Liver (tissue), 3 donors: ENCODE data around the gene PRKCD.

Experiments used
- EGR1 ChIP-seq, 2 donors: IDR thresholded peaks; 2 replicates each; pipeline ENCODE4 v1.6.1; 2016 to 2018; ENCODE audit warnings: antibody characterized with exemption in 2 of 2, low read depth in 2 of 2
- YY1 ChIP-seq: IDR thresholded peaks from 2 replicates; pipeline ENCODE4 v1.6.1; 2016; ENCODE audit warnings: antibody characterized with exemption, mild to moderate bottlenecking
- TF ChIP-seq, protein P1 (sequence below): fragments of 150-350 bp; IDR thresholded peaks from 2 replicates; pipeline ENCODE4 v1.5.1; 2017; ENCODE audit warnings: improper control_type of control experiment, low read depth, low read length; ENCODE audit not compliant: missing input control
- TF ChIP-seq, protein P2 (sequence below): IDR thresholded peaks from 2 replicates; pipeline ENCODE4 v1.6.1; 2016; ENCODE audit warnings: antibody characterized with exemption, mild to moderate bottlenecking
- donor health status: healthy.
- donor health status: healthy.

DNA sequence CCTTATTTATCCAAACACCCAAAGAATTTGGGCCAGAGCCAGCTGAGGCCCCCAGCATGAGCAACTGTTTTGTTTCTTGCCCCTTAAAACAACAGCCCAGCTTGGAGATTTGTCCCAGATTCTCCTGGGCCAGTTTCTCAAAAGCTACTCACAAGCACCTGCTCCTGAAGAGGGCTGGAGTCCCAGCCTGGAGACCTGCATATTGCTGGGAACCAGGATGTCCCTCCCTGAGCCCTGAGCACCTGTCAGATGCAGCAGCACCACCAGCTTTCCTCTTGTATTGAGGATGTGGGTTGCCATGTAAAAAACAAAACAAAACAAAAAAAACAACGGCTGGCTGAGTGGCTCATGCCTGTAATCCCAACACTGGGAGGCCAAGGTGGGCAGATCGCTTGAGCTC is 23.8 kb upstream of the PRKCD start:
- TF ChIP-seq, protein P1, sequence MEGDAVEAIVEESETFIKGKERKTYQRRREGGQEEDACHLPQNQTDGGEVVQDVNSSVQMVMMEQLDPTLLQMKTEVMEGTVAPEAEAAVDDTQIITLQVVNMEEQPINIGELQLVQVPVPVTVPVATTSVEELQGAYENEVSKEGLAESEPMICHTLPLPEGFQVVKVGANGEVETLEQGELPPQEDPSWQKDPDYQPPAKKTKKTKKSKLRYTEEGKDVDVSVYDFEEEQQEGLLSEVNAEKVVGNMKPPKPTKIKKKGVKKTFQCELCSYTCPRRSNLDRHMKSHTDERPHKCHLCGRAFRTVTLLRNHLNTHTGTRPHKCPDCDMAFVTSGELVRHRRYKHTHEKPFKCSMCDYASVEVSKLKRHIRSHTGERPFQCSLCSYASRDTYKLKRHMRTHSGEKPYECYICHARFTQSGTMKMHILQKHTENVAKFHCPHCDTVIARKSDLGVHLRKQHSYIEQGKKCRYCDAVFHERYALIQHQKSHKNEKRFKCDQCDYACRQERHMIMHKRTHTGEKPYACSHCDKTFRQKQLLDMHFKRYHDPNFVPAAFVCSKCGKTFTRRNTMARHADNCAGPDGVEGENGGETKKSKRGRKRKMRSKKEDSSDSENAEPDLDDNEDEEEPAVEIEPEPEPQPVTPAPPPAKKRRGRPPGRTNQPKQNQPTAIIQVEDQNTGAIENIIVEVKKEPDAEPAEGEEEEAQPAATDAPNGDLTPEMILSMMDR, result no peak
- TF ChIP-seq EGR1 (IDR thresholded peaks at IDR 0.05; ENCODE audit: low read depth in 2 of 2) (no peak), YY1 (no peak)
- TF ChIP-seq, protein P2, sequence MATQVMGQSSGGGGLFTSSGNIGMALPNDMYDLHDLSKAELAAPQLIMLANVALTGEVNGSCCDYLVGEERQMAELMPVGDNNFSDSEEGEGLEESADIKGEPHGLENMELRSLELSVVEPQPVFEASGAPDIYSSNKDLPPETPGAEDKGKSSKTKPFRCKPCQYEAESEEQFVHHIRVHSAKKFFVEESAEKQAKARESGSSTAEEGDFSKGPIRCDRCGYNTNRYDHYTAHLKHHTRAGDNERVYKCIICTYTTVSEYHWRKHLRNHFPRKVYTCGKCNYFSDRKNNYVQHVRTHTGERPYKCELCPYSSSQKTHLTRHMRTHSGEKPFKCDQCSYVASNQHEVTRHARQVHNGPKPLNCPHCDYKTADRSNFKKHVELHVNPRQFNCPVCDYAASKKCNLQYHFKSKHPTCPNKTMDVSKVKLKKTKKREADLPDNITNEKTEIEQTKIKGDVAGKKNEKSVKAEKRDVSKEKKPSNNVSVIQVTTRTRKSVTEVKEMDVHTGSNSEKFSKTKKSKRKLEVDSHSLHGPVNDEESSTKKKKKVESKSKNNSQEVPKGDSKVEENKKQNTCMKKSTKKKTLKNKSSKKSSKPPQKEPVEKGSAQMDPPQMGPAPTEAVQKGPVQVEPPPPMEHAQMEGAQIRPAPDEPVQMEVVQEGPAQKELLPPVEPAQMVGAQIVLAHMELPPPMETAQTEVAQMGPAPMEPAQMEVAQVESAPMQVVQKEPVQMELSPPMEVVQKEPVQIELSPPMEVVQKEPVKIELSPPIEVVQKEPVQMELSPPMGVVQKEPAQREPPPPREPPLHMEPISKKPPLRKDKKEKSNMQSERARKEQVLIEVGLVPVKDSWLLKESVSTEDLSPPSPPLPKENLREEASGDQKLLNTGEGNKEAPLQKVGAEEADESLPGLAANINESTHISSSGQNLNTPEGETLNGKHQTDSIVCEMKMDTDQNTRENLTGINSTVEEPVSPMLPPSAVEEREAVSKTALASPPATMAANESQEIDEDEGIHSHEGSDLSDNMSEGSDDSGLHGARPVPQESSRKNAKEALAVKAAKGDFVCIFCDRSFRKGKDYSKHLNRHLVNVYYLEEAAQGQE, result no peak
